OCI-LY7 (cell line): ENCODE data around the gene CARD10. TPM values are rescaled to one million over a fixed set of nuclear protein-coding genes. Genes with fewer than 3 reads are reported as not detected.

Source experiments
- BruUV-seq: library from RNA; stranded (reverse); fragments of 400-500 nt; replicated peaks from 2 replicates; lab custom pipeline; 2021; lab: Mats Ljungman, UMichigan
- CTCF ChIA-PET: fragments of 300-600 bp; sonication (Branson Sonifier 250); formaldehyde crosslinking; loops from one replicate; lab custom pipeline; 2022; ENCODE audit warnings: antibody characterized with exemption; ENCODE audit not compliant: unreplicated experiment; lab: Charles Lee
- POLR2A ChIA-PET: fragments of 300-600 bp; sonication (Branson Sonifier 250); formaldehyde crosslinking; loops from one replicate; lab custom pipeline; 2022; ENCODE audit warnings: antibody characterized with exemption; lab: Charles Lee
- DNase-seq: peaks from one replicate; pipeline ENCODE4 v3.0.0-alpha.2; 2015; ENCODE audit warnings: low spot score
- H2AFZ ChIP-seq: fragments of 200-600 bp; sonication (generic), shearing (Covaris generic); 2 replicates; pipeline ENCODE4 v1.6.1; 2014; ENCODE audit warnings: mild to moderate bottlenecking, antibody characterized with exemption, low read length, moderate library complexity
- H3K27ac ChIP-seq: fragments of 200-600 bp; sonication (generic); 2 replicates; pipeline ENCODE4 v1.5.1; 2014; ENCODE audit warnings: mixed run types, low read depth, mild to moderate bottlenecking, moderate library complexity, low read length, inconsistent platforms; ENCODE audit not compliant: poor library complexity, severe bottlenecking
- H3K36me3 ChIP-seq: fragments of 200-600 bp; sonication (generic); 2 replicates; pipeline ENCODE4 v1.6.1; 2014; ENCODE audit warnings: mild to moderate bottlenecking, antibody characterized with exemption, low read length, moderate library complexity, mixed read lengths; ENCODE audit not compliant: insufficient read depth
- H3K4me1 ChIP-seq: fragments of 200-600 bp; sonication (generic); 2 replicates; pipeline ENCODE4 v1.5.1; 2014; ENCODE audit warnings: mild to moderate bottlenecking, low read length; ENCODE audit not compliant: insufficient read depth, poor library complexity, severe bottlenecking
- H3K4me2 ChIP-seq: fragments of 200-600 bp; sonication (generic); 2 replicates; pipeline ENCODE4 v1.6.1; 2014; ENCODE audit warnings: mild to moderate bottlenecking, low read length
- H3K4me3 ChIP-seq: fragments of 200-600 bp; sonication (generic); 2 replicates; pipeline ENCODE4 v1.5.1; 2014; ENCODE audit warnings: mild to moderate bottlenecking, low read depth, low read length; ENCODE audit not compliant: poor library complexity, severe bottlenecking
- H3K79me2 ChIP-seq: fragments of 200-600 bp; sonication (generic); 2 replicates; pipeline ENCODE4 v1.6.1; 2016; ENCODE audit warnings: low read depth, mild to moderate bottlenecking, low read length, moderate library complexity, mixed read lengths; ENCODE audit not compliant: insufficient read depth
- H3K9me2 ChIP-seq: fragments of 200-600 bp; sonication (generic); 2 replicates; pipeline ENCODE4 v1.6.1; 2016; ENCODE audit warnings: mild to moderate bottlenecking, low read length, mixed read lengths; ENCODE audit not compliant: insufficient read depth
- H3K9me3 ChIP-seq: fragments of 200-600 bp; sonication (generic); 2 replicates; pipeline ENCODE4 v1.6.1; 2014; ENCODE audit warnings: mild to moderate bottlenecking, mixed run types, low read length, mixed read lengths
- H4K20me1 ChIP-seq: fragments of 200-600 bp; sonication (generic); 2 replicates; pipeline ENCODE4 v1.6.1; 2014; ENCODE audit warnings: mild to moderate bottlenecking, antibody characterized with exemption, low read length, moderate library complexity, mixed read lengths; ENCODE audit not compliant: insufficient read depth
- CTCF ChIP-seq: fragments of 200-600 bp; sonication (generic); conservative IDR thresholded peaks from 2 replicates; pipeline ENCODE4 v1.5.1; 2014; ENCODE audit warnings: mild to moderate bottlenecking, antibody characterized with exemption, low read length, moderate library complexity, mixed read lengths
- EZH2phosphoT487 ChIP-seq: fragments of 200-600 bp; sonication (generic); IDR thresholded peaks from 2 replicates; pipeline ENCODE4 v1.6.1; 2018; ENCODE audit warnings: low read depth, borderline replicate concordance, mild to moderate bottlenecking, mixed run types, antibody characterized with exemption, low read length, moderate library complexity, mixed read lengths
- intact Hi-C: fragments of 100-400 bp; cut with micrococcal nuclease; formaldehyde crosslinking; loops from one replicate; pipeline ENCODE4 v1.10.0; 2022; ENCODE audit not compliant: unreplicated experiment
- total RNA-seq, 2 experiments: library from RNA; depleted of rRNA in 1 of 2; stranded (reverse); fragments of >200 nt in 1 of 2; shearing (Covaris generic) in 1 of 2; gene quantifications; 2 replicates each; pipeline ENCODE4 v1.2.3, GENCODE V29; 2014 to 2022

Gene CARD10
- total RNA-seq, 2 experiments from 2014 or later, result 2.8 to 4.0 TPM

GRCh38 chr22:37526376-37526775, 7.2 kb upstream of the CARD10 start:
- DNase-seq, result no peak
- Histone ChIP-seq H3K9me3 (no peaks in the 10 kb centered on the region), H3K4me2 (no peak overlapping the region), H3K36me3 (no peaks in the 10 kb centered on the region), H3K4me3 (no peak overlapping the region), H3K4me1 (no peaks in the 10 kb centered on the region), H3K9me2 (no peaks in the 10 kb centered on the region), H4K20me1 (no peaks in the 10 kb centered on the region), H3K27ac (no peak overlapping the region), H2AFZ (no peak overlapping the region), H3K79me2 (no peaks in the 10 kb centered on the region)
- TF ChIP-seq EZH2phosphoT487 (no peak), CTCF (no peak)
- intact Hi-C loops, result no loop called here
- no TSS peak for BruUV-seq
- ChIA-PET CTCF (no interaction called here), POLR2A (no interaction called here)

GRCh38 chr22:37525746-37526350, 6.6 kb upstream of the CARD10 start:
- Histone ChIP-seq H3K4me1 (no peaks in the 10 kb centered on the region), H3K4me3 (no peak overlapping the region), H3K79me2 (no peaks in the 10 kb centered on the region), H2AFZ (no peak overlapping the region), H3K36me3 (no peaks in the 10 kb centered on the region), H3K9me2 (no peaks in the 10 kb centered on the region), H3K9me3 (no peaks in the 10 kb centered on the region), H3K4me2 (no peak overlapping the region), H3K27ac (no peak overlapping the region), H4K20me1 (no peaks in the 10 kb centered on the region)
- DNase-seq, result no peak
- TF ChIP-seq EZH2phosphoT487, result no peak
- no peak for TF ChIP-seq CTCF
- POLR2A ChIA-PET, result interaction anchor here (0.6 kb wide), 1 partner anchor 205 kb away, joined by 3 read pairs; no protein-coding TSS in a partner anchor
- no TSS peak for BruUV-seq
- CTCF ChIA-PET, result no interaction called here
- intact Hi-C loops, result no loop called here

GRCh38 chr22:37525073-37525745, 6.0 kb upstream of the CARD10 start:
- no peak overlapping the region for H2AFZ ChIP-seq
- H3K79me2 ChIP-seq, result no peaks in the 10 kb centered on the region
- H3K27ac ChIP-seq, result no peak overlapping the region
- ChIA-PET CTCF (no interaction called here), POLR2A (interaction anchor here (0.5 to 0.6 kb wide), 2 partner anchors 205 to 358 kb away, joined by 3 to 6 read pairs; no protein-coding TSS in a partner anchor)
- H3K9me3 ChIP-seq, result no peaks in the 10 kb centered on the region
- no peaks in the 10 kb centered on the region for H3K9me2 ChIP-seq
- H3K4me1 ChIP-seq, result no peaks in the 10 kb centered on the region
- intact Hi-C loops, result no loop called here
- no peak for DNase-seq
- no peaks in the 10 kb centered on the region for H3K36me3 ChIP-seq
- TF ChIP-seq CTCF, result no peak
- no peak for TF ChIP-seq EZH2phosphoT487
- H4K20me1 ChIP-seq, result no peaks in the 10 kb centered on the region
- BruUV-seq, result no TSS peak
- H3K4me3 ChIP-seq, result no peak overlapping the region
- H3K4me2 ChIP-seq, result no peak overlapping the region
